K562 (cell line): ENCODE data around the gene KLK11. TPM values are rescaled to one million over a fixed set of nuclear protein-coding genes. Genes with fewer than 3 reads are reported as not detected.

Experiments
- CREB1 ChIP-seq, 2 experiments: sonication (generic) in 1 of 2; formaldehyde crosslinking in 1 of 2; IDR thresholded peaks; 2 replicates each; pipeline versions ENCODE4 v1.6.1 to v1.8.0; 2012 to 2022; ENCODE audit warnings: inconsistent platforms in 1 of 2, mild to moderate bottlenecking in 1 of 2, missing genetic modification reagents in 1 of 2, moderate library complexity in 1 of 2
- HEY1 ChIP-seq: fragments of 250-450 bp; sonication (Bioruptor Pico); IDR thresholded peaks from 2 replicates; pipeline ENCODE4 v1.5.0; 2020; ENCODE audit warnings: mild to moderate bottlenecking, moderate library complexity, borderline replicate concordance
- KDM5B ChIP-seq: fragments of 200-600 bp; sonication (generic); IDR thresholded peaks from 2 replicates; pipeline ENCODE4 v1.6.1; 2012; ENCODE audit warnings: low read depth, mild to moderate bottlenecking, moderate library complexity, low read length, control low read depth, inconsistent platforms; ENCODE audit not compliant: insufficient replicate concordance
- MAFF ChIP-seq: IDR thresholded peaks from 2 replicates; pipeline ENCODE4 v1.6.1; 2012; ENCODE audit warnings: low read length, improper control_type of control experiment
- MCM2 ChIP-seq: fragments of 450-650 bp; IDR thresholded peaks from 2 replicates; pipeline ENCODE4 v1.6.1; 2017; ENCODE audit warnings: low read depth, mild to moderate bottlenecking
- MLLT1 ChIP-seq, 2 experiments: fragments of 450-650 bp; IDR thresholded peaks; 2 replicates each; pipeline ENCODE4 v1.6.1; 2016
- MTA1 ChIP-seq: fragments of 450-650 bp; IDR thresholded peaks from 2 replicates; pipeline ENCODE4 v1.6.1; 2017; ENCODE audit warnings: borderline replicate concordance
- MTF1 ChIP-seq: fragments of 250-450 bp; sonication (Bioruptor Pico); IDR thresholded peaks from 2 replicates; pipeline ENCODE4 v1.9.0; 2021; ENCODE audit warnings: moderate library complexity, mild to moderate bottlenecking, inconsistent platforms, borderline replicate concordance
- NCOA4 ChIP-seq: fragments of 450-650 bp; IDR thresholded peaks from 2 replicates; pipeline ENCODE4 v1.6.1; 2018; ENCODE audit warnings: mild to moderate bottlenecking; ENCODE audit not compliant: partially characterized antibody
- NCOR1 ChIP-seq: fragments of 450-650 bp; IDR thresholded peaks from 2 replicates; pipeline ENCODE4 v1.6.1; 2016; ENCODE audit warnings: mild to moderate bottlenecking, moderate library complexity
- RFX1 ChIP-seq: fragments of 450-650 bp; IDR thresholded peaks from 2 replicates; pipeline ENCODE4 v1.6.1; 2016; ENCODE audit warnings: mild to moderate bottlenecking, moderate library complexity
- SETDB1 ChIP-seq: IDR thresholded peaks from one replicate; pipeline ENCODE4 v1.6.1; 2012; ENCODE audit warnings: low read length, control low read depth, inconsistent platforms
- STAG1 ChIP-seq: sonication (generic); formaldehyde crosslinking; IDR thresholded peaks from 2 replicates; pipeline ENCODE4 v1.5.0; 2020; ENCODE audit warnings: missing genetic modification reagents, borderline replicate concordance
- THRA ChIP-seq: fragments of 450-650 bp; IDR thresholded peaks from 2 replicates; pipeline ENCODE4 v1.6.1; 2017; ENCODE audit warnings: mild to moderate bottlenecking, moderate library complexity
- ZBTB49 ChIP-seq: sonication (generic); formaldehyde crosslinking; IDR thresholded peaks from 2 replicates; pipeline ENCODE4 v1.8.0; 2022; ENCODE audit warnings: missing genetic modification reagents, mild to moderate bottlenecking, borderline replicate concordance
- ZNF165 ChIP-seq: fragments of 250-450 bp; sonication (Bioruptor Pico); IDR thresholded peaks from 2 replicates; pipeline ENCODE4 v1.4.0; 2020; ENCODE audit warnings: borderline replicate concordance
- ZNF217 ChIP-seq: sonication (generic); formaldehyde crosslinking; IDR thresholded peaks from 2 replicates; pipeline ENCODE4 v1.8.0; 2022; ENCODE audit warnings: mild to moderate bottlenecking, missing genetic modification reagents
- ZNF639 ChIP-seq, 2 experiments: fragments of 200-800 bp in 1 of 2; sonication (Bioruptor generic) in 1 of 2; sonication (generic) in 1 of 2; formaldehyde crosslinking in 1 of 2; IDR thresholded peaks in 1 of 2; conservative IDR thresholded peaks in 1 of 2; 2 replicates each; pipeline versions ENCODE4 v1.5.0 to v1.6.1; 2016 to 2020; ENCODE audit warnings: missing compliant biosample characterization in 1 of 2, missing genetic modification characterization in 1 of 2, missing genetic modification reagents in 1 of 2
- ZNF778 ChIP-seq: fragments of 450-650 bp; formaldehyde crosslinking; IDR thresholded peaks from 2 replicates; pipeline ENCODE4 v1.4.0; 2020; ENCODE audit warnings: mild to moderate bottlenecking, moderate library complexity
- polyA plus RNA-seq, 8 experiments: library from polyadenylated mRNA; depleted of rRNA in 4 of 8; stranded (reverse) in 5 of 8; unstranded in 3 of 8; fragments of >200 nt; fragmentation: Nextera tagmentation in 2 of 8; fragmentation: Illumina TruSeq in 1 of 8; extraction: Ambion mirVana in 2 of 8; extraction: Trizol in 1 of 8; gene quantifications; 2 replicates each; pipeline versions ENCODE4 v1.2.1 to v1.2.3, GENCODE V29; 2011 to 2014; ENCODE audit warnings: inconsistent platforms in 1 of 8, missing spikeins in 1 of 8
- total RNA-seq, 7 experiments: library from RNA; depleted of rRNA in 6 of 7; stranded (reverse); fragments of >200 nt in 6 of 7; fragmentation: Illumina TruSeq in 2 of 7; extraction: Trizol in 2 of 7; gene quantifications; 2 replicates each; pipeline versions ENCODE4 v1.2.1 to v1.2.3, GENCODE V29; 2011 to 2021; ENCODE audit warnings: low replicate concordance in 1 of 7
- TF ChIP-seq, protein P1 (sequence below): sonication (generic); formaldehyde crosslinking; IDR thresholded peaks from 2 replicates; pipeline ENCODE4 v1.8.0; 2023; ENCODE audit warnings: mild to moderate bottlenecking, missing genetic modification reagents

Gene KLK11
- total and polyA plus RNA-seq, 9 of the 15 experiments (the other 6 are each of a cell fraction or from before 2014, with no cell fraction given), result not detected

GRCh38 chr19:51064534-51065220, 38.3 kb upstream of the KLK11 start, which contains the start of gene KLK13 (continued):
- TF ChIP-seq THRA (peak; percentile 97), SETDB1 (no peak), ZBTB49 (no peak), CREB1 (IDR thresholded peaks at IDR 0.05) (no peak), CREB1 (CRISPR knock-in tag; IDR thresholded peaks at IDR 0.05) (no peak), ZNF778 (no peak), RFX1 (no peak), KDM5B (peak; percentile 22), NCOA4 (no peak), MAFF (no peak), ZNF165 (no peak), NCOR1 (0 out of 2 replicates have a peak, but pooled peaks have one; percentile 20), HEY1 (CRISPR knock-in tag) (no peak), STAG1 (CRISPR knock-in tag) (no peak), MLLT1 (IDR thresholded peaks at IDR 0.05) (no peak), ZNF639 (CRISPR knock-in tag; conservative IDR thresholded peaks at IDR 0.05 in 1 of 2, IDR thresholded peaks at IDR 0.05 in 1 of 2) (no peak), MTF1 (CRISPR knock-in tag) (no peak), ZNF217 (CRISPR knock-in tag) (no peak), MTA1 (peak; percentile 37; the same call in 1 of the 2 replicates), MCM2 (no peak)
- TF ChIP-seq, protein P1, sequence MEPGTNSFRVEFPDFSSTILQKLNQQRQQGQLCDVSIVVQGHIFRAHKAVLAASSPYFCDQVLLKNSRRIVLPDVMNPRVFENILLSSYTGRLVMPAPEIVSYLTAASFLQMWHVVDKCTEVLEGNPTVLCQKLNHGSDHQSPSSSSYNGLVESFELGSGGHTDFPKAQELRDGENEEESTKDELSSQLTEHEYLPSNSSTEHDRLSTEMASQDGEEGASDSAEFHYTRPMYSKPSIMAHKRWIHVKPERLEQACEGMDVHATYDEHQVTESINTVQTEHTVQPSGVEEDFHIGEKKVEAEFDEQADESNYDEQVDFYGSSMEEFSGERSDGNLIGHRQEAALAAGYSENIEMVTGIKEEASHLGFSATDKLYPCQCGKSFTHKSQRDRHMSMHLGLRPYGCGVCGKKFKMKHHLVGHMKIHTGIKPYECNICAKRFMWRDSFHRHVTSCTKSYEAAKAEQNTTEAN (CRISPR knock-in tag), result no peak
